Neuronal stem cell (in vitro differentiated cells): ENCODE data around the gene SLC25A1.
A peak's percentile ranks its signal among the peaks of the same experiment; 100 is the strongest.

Experiments
- DNase-seq: peaks from one replicate; pipeline ENCODE4 v3.0.0-alpha.2; 2013; ENCODE audit warnings: low spot score
- H2AFZ ChIP-seq: one replicate; pipeline ENCODE4 v1.6.1; 2013; ENCODE audit warnings: mild to moderate bottlenecking, low read length, inconsistent platforms
- H2AK5ac ChIP-seq: 2 replicates; pipeline ENCODE4 v1.6.1; 2013; ENCODE audit warnings: low read depth, mild to moderate bottlenecking, inconsistent platforms, low read length, moderate library complexity, mixed read lengths
- H2BK120ac ChIP-seq: 2 replicates; pipeline ENCODE4 v1.6.1; 2013; ENCODE audit warnings: low read depth, mild to moderate bottlenecking, inconsistent platforms, low read length, moderate library complexity, mixed read lengths
- H2BK12ac ChIP-seq: one replicate; pipeline ENCODE4 v1.6.1; 2013; ENCODE audit warnings: low read length, inconsistent platforms
- H2BK15ac ChIP-seq: 2 replicates; pipeline ENCODE4 v1.6.1; 2013; ENCODE audit warnings: mild to moderate bottlenecking, low read length, inconsistent platforms, mixed read lengths
- H2BK5ac ChIP-seq: one replicate; pipeline ENCODE4 v1.6.1; 2013; ENCODE audit warnings: inconsistent platforms, mild to moderate bottlenecking, low read length, moderate library complexity
- H3K14ac ChIP-seq: one replicate; pipeline ENCODE4 v1.6.1; 2013; ENCODE audit warnings: low read length, inconsistent platforms
- H3K18ac ChIP-seq: 2 replicates; pipeline ENCODE4 v1.6.1; 2013; ENCODE audit warnings: low read length, inconsistent platforms
- H3K23ac ChIP-seq: 2 replicates; pipeline ENCODE4 v1.6.1; 2013; ENCODE audit warnings: low read depth, mild to moderate bottlenecking, mixed read lengths, low read length, inconsistent platforms; ENCODE audit not compliant: poor library complexity
- H3K27ac ChIP-seq: replicated peaks from 3 replicates; pipeline ENCODE4 v1.5.1; 2013; ENCODE audit warnings: low read length, inconsistent platforms
- H3K27me3 ChIP-seq, 3 experiments: 2 replicates each; pipeline ENCODE4 v1.6.1; 2013; ENCODE audit warnings: low read length in 3 of 3, mild to moderate bottlenecking in 2 of 3, inconsistent platforms in 1 of 3, low read depth in 1 of 3, mixed read lengths in 1 of 3, moderate library complexity in 1 of 3; ENCODE audit not compliant: control insufficient read depth in 3 of 3, insufficient read depth in 3 of 3
- H3K36me3 ChIP-seq, 2 donors: replicated peaks in 1 of 2; 2 replicates each; pipeline ENCODE4 v1.6.1; 2013; ENCODE audit warnings: low read length in 2 of 2; ENCODE audit not compliant: control insufficient read depth in 2 of 2, insufficient read depth in 2 of 2
- H3K4ac ChIP-seq: 2 replicates; pipeline ENCODE4 v1.6.1; 2013; ENCODE audit warnings: inconsistent platforms, mild to moderate bottlenecking, low read length, moderate library complexity
- H3K4me1 ChIP-seq, 2 donors: 1 replicate in 1 of 2; 2 replicates in 1 of 2; pipeline ENCODE4 v1.6.1; 2013; ENCODE audit warnings: low read length in 2 of 2, low read depth in 1 of 2; ENCODE audit not compliant: control insufficient read depth in 2 of 2, insufficient read depth in 1 of 2
- H3K4me2 ChIP-seq: one replicate; pipeline ENCODE4 v1.6.1; 2013; ENCODE audit warnings: mild to moderate bottlenecking, low read length, inconsistent platforms; ENCODE audit not compliant: insufficient read depth, poor library complexity, severe bottlenecking
- H3K4me3 ChIP-seq, 2 donors: 2 replicates each; pipeline ENCODE4 v1.5.1; 2013; ENCODE audit warnings: low read length in 2 of 2, mild to moderate bottlenecking in 2 of 2, inconsistent platforms in 1 of 2, moderate library complexity in 1 of 2
- H3K79me1 ChIP-seq: one replicate; pipeline ENCODE4 v1.6.1; 2013; ENCODE audit warnings: low read depth, mild to moderate bottlenecking, inconsistent platforms, low read length, moderate library complexity
- H3K9ac ChIP-seq: one replicate; pipeline ENCODE4 v1.6.1; 2013; ENCODE audit warnings: mild to moderate bottlenecking, low read depth, low read length, inconsistent platforms; ENCODE audit not compliant: poor library complexity
- H3K9me3 ChIP-seq, 2 donors: replicated peaks in 1 of 2; 2 replicates each; pipeline versions ENCODE3 to v1.6.1; 2013; ENCODE audit warnings: low read length in 2 of 2, mild to moderate bottlenecking in 2 of 2, inconsistent platforms in 1 of 2, low read depth in 1 of 2, mixed read lengths in 1 of 2, moderate library complexity in 1 of 2; ENCODE audit not compliant: control insufficient read depth in 2 of 2, insufficient read depth in 1 of 2
- H4K8ac ChIP-seq: one replicate; pipeline ENCODE4 v1.6.1; 2013; ENCODE audit warnings: low read depth, mild to moderate bottlenecking, inconsistent platforms, low read length, moderate library complexity
- H4K91ac ChIP-seq: one replicate; pipeline ENCODE4 v1.6.1; 2013; ENCODE audit warnings: low read length, low read depth, mild to moderate bottlenecking, inconsistent platforms; ENCODE audit not compliant: poor library complexity
- WGBS, 2 donors: extraction: QIAGEN DNeasy Blood & Tissue Kit; methylation state at CpG; one replicate each; pipeline ENCODE4 v1.1.7; 2013; ENCODE audit warnings: missing lambda C conversion rate in 2 of 2, mixed read lengths in 1 of 2; ENCODE audit not compliant: insufficient read length in 2 of 2, insufficient replicate concordance in 1 of 2; ENCODE audit errors: extremely low coverage in 2 of 2; 5-methylcytosine and 5-hydroxymethylcytosine counted together

Gene SLC25A1

DNA sequence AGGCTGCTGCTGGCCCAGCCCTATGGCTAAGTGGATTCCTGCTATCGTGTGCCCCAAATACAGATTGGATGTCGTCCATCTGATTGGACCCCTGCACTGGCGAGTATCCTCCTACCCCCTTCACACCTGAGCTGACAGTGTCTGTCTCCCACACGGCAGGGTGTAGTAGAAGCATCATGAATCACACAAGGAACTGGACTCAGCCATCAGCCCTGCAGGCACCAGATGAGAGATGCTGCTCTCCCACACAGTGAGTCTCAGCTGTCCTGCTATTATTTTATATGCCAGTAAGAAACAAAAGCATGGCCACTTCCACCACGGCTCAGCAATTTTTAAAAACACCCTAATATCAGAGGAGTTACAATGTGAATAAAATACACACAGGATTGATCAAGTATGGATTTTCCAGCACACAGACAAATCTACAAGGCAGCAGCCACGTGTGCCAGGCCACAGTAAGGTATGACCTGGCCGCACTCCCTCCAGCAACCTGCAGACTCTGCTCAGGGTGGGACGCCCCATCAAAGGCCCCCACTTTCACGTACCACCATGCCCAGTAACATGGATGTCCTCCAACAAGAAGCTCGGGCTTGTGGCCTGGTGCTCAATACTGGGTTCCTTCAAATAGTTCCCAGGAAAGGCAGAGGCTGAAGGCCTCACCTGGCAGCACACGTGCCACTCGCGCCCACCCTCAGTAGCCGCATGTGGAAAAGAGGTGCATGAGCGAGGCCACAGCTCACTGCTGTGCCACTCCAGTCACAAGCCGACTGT, 16.4 kb upstream of the SLC25A1 start:
- H3K79me1 ChIP-seq, result no peaks in the 10 kb centered on the region
- no peak overlapping the region for H3K18ac ChIP-seq
- no peak overlapping the region for H3K4me3 ChIP-seq
- H3K23ac ChIP-seq, result no peak overlapping the region
- peaks cover 11 to 13% of the 10 kb centered on the region in 2 donors for H3K36me3 ChIP-seq
- no peak overlapping the region for H4K91ac ChIP-seq
- H3K9ac ChIP-seq, result no peak overlapping the region
- no peak overlapping the region for H3K27ac ChIP-seq
- DNase-seq, result no peak
- H3K27me3 ChIP-seq, result no peaks in the 10 kb centered on the region
- H2BK12ac ChIP-seq, result no peak overlapping the region
- H2BK15ac ChIP-seq, result no peak overlapping the region
- no peak overlapping the region for H2BK5ac ChIP-seq
- no peak overlapping the region for H2AFZ ChIP-seq
- no peak overlapping the region for H2BK120ac ChIP-seq
- no peak overlapping the region for H2AK5ac ChIP-seq
- WGBS, 2 donors, result no CpG with 5 or more reads among the region's 16 CpGs
- H3K14ac ChIP-seq, result no peak overlapping the region
- no peak overlapping the region for H3K4ac ChIP-seq
- H3K4me2 ChIP-seq, result no peak overlapping the region
- peaks cover 0 to 4% of the 10 kb centered on the region in 2 donors for H3K9me3 ChIP-seq
- H3K4me1 ChIP-seq, result no peaks in the 10 kb centered on the region
- no peak overlapping the region for H4K8ac ChIP-seq

DNA sequence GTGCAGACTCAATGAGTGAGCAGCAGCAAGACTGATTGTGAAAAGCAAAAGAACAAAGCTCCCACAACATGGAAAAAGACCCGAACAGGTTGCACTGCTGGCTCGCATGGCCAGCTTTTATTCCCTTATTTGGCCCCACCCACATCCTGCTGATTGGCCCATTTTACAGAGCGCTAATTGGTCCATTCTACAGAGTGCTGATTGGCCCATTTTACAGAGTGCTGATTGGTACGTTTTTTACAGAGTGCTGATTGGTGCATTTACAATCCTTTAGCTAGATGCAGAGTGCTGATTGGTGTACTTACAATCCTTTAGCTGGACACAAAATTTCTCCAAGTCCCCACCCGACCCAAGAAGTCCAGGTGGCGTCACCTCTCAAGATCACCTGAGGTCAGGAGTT, 15.3 kb upstream of the SLC25A1 start:
- Histone ChIP-seq H2BK15ac (no peak overlapping the region), H4K8ac (no peak overlapping the region), H4K91ac (no peak overlapping the region), H3K14ac (no peak overlapping the region), H3K4me1 (no peaks in the 10 kb centered on the region), H3K27ac (no peak overlapping the region), H3K4me3 (no peak overlapping the region), H3K27me3 (no peaks in the 10 kb centered on the region), H3K4ac (no peak overlapping the region), H2AK5ac (no peak overlapping the region), H3K18ac (no peak overlapping the region), H3K23ac (no peak overlapping the region), H2BK5ac (no peak overlapping the region), H3K4me2 (no peak overlapping the region), H3K9ac (no peak overlapping the region), H2BK120ac (no peak overlapping the region), H3K9me3 (peaks cover 0 to 4% of the 10 kb centered on the region in 2 donors), H3K36me3 (peaks cover 8 to 13% of the 10 kb centered on the region in 2 donors), H2BK12ac (no peak overlapping the region), H2AFZ (no peak overlapping the region), H3K79me1 (no peaks in the 10 kb centered on the region)
- DNase-seq, result no peak
- WGBS, 2 donors, result no CpG with 5 or more reads among the region's 6 CpGs

DNA sequence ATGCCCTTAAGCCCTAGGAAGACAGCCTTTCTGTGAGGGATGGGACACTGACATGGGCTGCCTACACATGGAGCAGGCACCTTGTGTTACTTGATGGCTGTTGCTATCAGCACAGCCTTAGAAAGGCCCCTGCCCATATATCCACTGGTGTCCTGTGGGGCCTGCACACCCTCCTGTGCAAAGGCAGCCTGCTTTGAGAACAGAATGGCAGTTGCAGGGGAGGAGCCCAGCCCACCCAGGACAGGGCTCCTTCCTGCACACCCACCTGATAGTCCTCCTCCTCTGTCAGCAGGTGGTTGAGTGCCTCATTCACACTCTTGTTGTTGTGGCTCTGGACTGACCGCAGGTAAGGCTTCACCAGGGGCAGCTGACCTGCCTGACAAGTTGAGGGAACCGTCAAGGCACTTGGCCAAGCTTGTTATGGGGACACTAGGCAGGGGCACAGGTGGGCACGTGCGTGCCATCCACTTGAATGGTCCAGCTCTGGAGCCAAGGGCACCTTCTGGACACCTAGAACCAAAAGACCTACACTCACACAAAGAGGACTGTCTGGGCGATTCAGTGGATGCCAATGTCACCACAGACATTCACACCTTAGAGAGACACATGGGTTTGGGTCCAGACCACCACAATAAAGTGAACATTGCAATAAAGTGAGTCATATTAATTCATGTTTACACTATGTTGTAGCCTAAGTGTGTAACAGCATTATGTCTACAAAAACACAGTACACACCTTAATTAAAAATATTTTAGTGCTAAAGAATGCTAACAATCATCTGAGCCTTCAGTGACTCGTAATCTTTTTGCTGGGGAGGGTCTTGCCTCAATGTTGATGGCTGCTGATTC, 9.4 kb upstream of the SLC25A1 start:
- Histone ChIP-seq H3K4me2 (no peak overlapping the region), H3K36me3 (peaks cover 1 to 3% of the 10 kb centered on the region in 2 donors), H3K18ac (no peak overlapping the region), H3K4me3 (peak overlapping the region in 1 of 2 donors; percentile 49), H3K27ac (no peak overlapping the region), H2BK120ac (no peak overlapping the region), H3K14ac (peak overlapping the region; percentile 56), H2BK5ac (no peak overlapping the region), H4K8ac (no peak overlapping the region), H2AK5ac (no peak overlapping the region), H3K9me3 (no peaks in the 10 kb centered on the region), H3K23ac (no peak overlapping the region), H3K27me3 (no peaks in the 10 kb centered on the region), H4K91ac (no peak overlapping the region), H2BK15ac (no peak overlapping the region), H3K4me1 (no peaks in the 10 kb centered on the region), H2AFZ (no peak overlapping the region), H3K9ac (no peak overlapping the region), H3K4ac (no peak overlapping the region), H3K79me1 (no peaks in the 10 kb centered on the region), H2BK12ac (no peak overlapping the region)
- no CpG with 5 or more reads among the region's 6 CpGs for WGBS, 2 donors
- DNase-seq, result no peak
